Dermis microvascular lymphatic vessel endothelial cell (primary cell): ENCODE data around the gene EPHB6. TPM values are rescaled to one million over a fixed set of nuclear protein-coding genes. Genes with fewer than 3 reads are reported as not detected.

Source experiments
- DNase-seq, 2 donors: peaks; one replicate each; pipeline versions ENCODE4 v3.0.0 to v3.0.0-alpha.2; 2010; ENCODE audit warnings: low read depth in 2 of 2
- total RNA-seq: library from RNA; depleted of rRNA; stranded (reverse); fragments of >200 nt; gene quantifications from 2 replicates; pipeline ENCODE4 v1.2.1, GENCODE V29; 2014

EPHB6 gene
- total RNA-seq, 1 donor from 2014 or later: under 0.01 TPM

GRCh38 chr7:142833174-142834048 lies 21.5 kb upstream of the EPHB6 start:
- DNase-seq: no peak

- no peak for DNase-seq
Measured at GRCh38 chr7:142835487-142835886, 19.4 kb upstream of the EPHB6 start.

- no peak for DNase-seq
Measured at GRCh38 chr7:142836426-142836825, 18.4 kb upstream of the EPHB6 start.

GRCh38 chr7:142838461-142839213 lies 16.2 kb upstream of the EPHB6 start:
- DNase-seq: no peak

- no peak for DNase-seq
Measured at GRCh38 chr7:142842251-142842766, 12.6 kb upstream of the EPHB6 start.

- no peak for DNase-seq
Measured at GRCh38 chr7:142847353-142847752, 7.5 kb upstream of the EPHB6 start.

GRCh38 chr7:142851269-142851668 lies 3.6 kb upstream of the EPHB6 start:
- DNase-seq: no peak

GRCh38 chr7:142851919-142852318 lies 3.0 kb upstream of the EPHB6 start:
- DNase-seq: no peak

GRCh38 chr7:142853739-142854371 lies 1.0 kb upstream of the EPHB6 start:
- DNase-seq: peak in 1 of 2 donors; percentile 64

GRCh38 chr7:142855114-142855743 lies 353 bp downstream of the EPHB6 start:
- no peak for DNase-seq

- DNase-seq: no peak
Measured at GRCh38 chr7:142855756-142856564, 1.1 kb downstream of the EPHB6 start.

- DNase-seq: no peak
Measured at GRCh38 chr7:142856565-142857245, 1.8 kb downstream of the EPHB6 start.

GRCh38 chr7:142857625-142858024 lies 2.7 kb downstream of the EPHB6 start:
- DNase-seq: no peak

GRCh38 chr7:142859411-142859810 lies 4.5 kb downstream of the EPHB6 start:
- DNase-seq: no peak

GRCh38 chr7:142859829-142860228 lies 5.0 kb downstream of the EPHB6 start:
- DNase-seq: no peak

GRCh38 chr7:142860968-142861367 lies 6.1 kb downstream of the EPHB6 start:
- no peak for DNase-seq

- no peak for DNase-seq
Measured at GRCh38 chr7:142862351-142862750, 7.5 kb downstream of the EPHB6 start.

- DNase-seq: no peak
Measured at GRCh38 chr7:142862786-142863400, 8.0 kb downstream of the EPHB6 start.

GRCh38 chr7:142863891-142864685 lies 9.2 kb downstream of the EPHB6 start:
- no peak for DNase-seq
